Measurements from ENCODE around the gene COL4A2.

Gene COL4A2

GRCh38 chr13:110468986-110469495 is 162.0 kb downstream of the COL4A2 start:
- no peak for DNase-seq (ENCODE audit: low read depth)
- TF ChIP-seq, protein P1, sequence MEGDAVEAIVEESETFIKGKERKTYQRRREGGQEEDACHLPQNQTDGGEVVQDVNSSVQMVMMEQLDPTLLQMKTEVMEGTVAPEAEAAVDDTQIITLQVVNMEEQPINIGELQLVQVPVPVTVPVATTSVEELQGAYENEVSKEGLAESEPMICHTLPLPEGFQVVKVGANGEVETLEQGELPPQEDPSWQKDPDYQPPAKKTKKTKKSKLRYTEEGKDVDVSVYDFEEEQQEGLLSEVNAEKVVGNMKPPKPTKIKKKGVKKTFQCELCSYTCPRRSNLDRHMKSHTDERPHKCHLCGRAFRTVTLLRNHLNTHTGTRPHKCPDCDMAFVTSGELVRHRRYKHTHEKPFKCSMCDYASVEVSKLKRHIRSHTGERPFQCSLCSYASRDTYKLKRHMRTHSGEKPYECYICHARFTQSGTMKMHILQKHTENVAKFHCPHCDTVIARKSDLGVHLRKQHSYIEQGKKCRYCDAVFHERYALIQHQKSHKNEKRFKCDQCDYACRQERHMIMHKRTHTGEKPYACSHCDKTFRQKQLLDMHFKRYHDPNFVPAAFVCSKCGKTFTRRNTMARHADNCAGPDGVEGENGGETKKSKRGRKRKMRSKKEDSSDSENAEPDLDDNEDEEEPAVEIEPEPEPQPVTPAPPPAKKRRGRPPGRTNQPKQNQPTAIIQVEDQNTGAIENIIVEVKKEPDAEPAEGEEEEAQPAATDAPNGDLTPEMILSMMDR (conservative IDR thresholded peaks at IDR 0.05; ENCODE audit: low read length): no peak
- no peak overlapping the region for H3K4me3 ChIP-seq (ENCODE audit: low read length)

DNA sequence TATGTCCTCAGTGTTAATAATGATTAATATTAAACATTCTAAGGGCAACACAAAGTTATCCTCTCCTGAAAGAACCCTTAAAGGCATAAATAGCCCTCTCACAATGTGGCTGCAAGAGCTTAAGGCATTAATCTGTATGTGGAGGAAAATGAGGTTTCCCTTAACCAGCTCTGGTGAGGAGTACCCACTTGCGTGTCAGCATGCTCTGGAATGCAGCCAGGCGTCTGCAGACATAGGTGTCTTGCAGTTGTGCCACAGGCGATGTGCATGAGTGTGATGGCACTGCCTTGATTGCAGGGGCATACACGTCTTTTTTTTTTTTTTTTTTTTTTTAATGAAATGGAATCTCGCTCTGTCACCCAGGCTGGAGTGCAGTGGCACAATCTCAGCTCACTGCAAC is 162.5 kb downstream of the COL4A2 start:
- no peak for DNase-seq (ENCODE audit: low read depth)
- H3K4me3 ChIP-seq (ENCODE audit: low read length): no peak overlapping the region
- TF ChIP-seq, protein P1 (conservative IDR thresholded peaks at IDR 0.05; ENCODE audit: low read length): no peak

- no peak overlapping the region for H3K4me3 ChIP-seq (ENCODE audit: low read length)
- no peak for DNase-seq (ENCODE audit: low read depth)
- TF ChIP-seq, protein P1 (conservative IDR thresholded peaks at IDR 0.05; ENCODE audit: low read length): no peak
These were observed 163.4 kb downstream of the COL4A2 start for GRCh38 chr13:110470272-110471009.

DNA sequence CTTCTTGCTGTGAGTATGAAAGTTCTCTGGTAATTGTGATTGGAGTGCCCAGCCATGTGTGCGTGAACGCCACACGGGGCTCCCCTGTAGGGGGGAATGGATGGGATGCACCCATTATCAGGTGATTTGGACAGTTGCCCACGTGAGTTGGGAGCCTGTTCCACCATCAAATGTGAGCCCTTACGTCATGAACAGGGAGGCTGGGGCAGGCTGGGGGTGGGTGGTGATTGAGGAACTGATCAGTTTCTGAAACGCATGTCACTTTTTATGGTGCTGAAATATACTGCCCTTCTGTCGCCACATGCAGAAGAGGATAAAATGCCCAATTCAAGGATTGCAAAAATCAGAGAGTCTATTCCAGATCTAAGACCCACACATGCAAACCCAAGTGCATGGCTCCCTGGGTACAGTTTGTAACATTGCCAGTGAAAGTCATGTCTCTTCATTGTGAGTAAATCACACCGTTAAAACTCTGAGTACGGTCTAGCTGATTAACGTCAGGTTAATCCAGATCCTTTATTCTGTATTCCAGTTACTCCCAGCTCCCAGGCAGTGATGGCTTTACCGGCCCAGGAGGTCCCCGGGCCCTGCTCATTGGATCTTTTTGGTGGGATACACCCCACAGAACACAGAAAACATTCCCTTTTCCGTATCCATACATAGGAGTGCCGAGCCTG is 164.2 kb downstream of the COL4A2 start:
- TF ChIP-seq, protein P1 (conservative IDR thresholded peaks at IDR 0.05; ENCODE audit: low read length): no peak
- no peak for DNase-seq (ENCODE audit: low read depth)
- H3K4me3 ChIP-seq (ENCODE audit: low read length): no peak overlapping the region

DNA sequence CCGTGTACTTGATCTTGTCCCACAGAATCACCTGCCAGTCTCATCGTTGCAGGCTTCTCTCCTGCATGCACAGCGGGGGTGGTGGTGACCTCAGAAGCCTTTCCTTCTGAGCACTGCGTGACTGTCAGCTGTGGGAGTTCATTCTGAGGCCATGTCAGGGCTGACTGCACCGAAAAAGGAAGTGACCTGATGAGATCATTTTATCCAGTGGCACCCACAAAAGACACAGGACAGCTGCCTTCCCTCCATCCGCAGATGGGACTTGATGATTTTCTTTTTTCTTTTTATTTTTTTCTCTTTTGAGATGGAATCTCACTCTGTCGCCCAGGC is 164.7 kb downstream of the COL4A2 start:
- TF ChIP-seq, protein P1 (conservative IDR thresholded peaks at IDR 0.05; ENCODE audit: low read length): no peak
- no peak for DNase-seq (ENCODE audit: low read depth)
- H3K4me3 ChIP-seq (ENCODE audit: low read length): no peak overlapping the region

- H3K4me3 ChIP-seq (ENCODE audit: low read length): no peak overlapping the region
- TF ChIP-seq, protein P1 (conservative IDR thresholded peaks at IDR 0.05; ENCODE audit: low read length): no peak
- DNase-seq (ENCODE audit: low read depth): no peak
These were observed 165.9 kb downstream of the COL4A2 start for GRCh38 chr13:110472904-110473563.

All from AG10803 (cell line).